K562 (cell line): ENCODE results near the gene LAMA5. TPM values are rescaled to one million over a fixed set of nuclear protein-coding genes. Genes with fewer than 3 reads are reported as not detected.
A peak's percentile ranks its signal among the peaks of the same experiment; 100 is the strongest.

Experiments
- ATF1 ChIP-seq, 2 experiments: fragments of 450-650 bp in 1 of 2; IDR thresholded peaks; 2 replicates each; pipeline ENCODE4 v1.6.1; 2016; ENCODE audit warnings: missing compliant biosample characterization in 1 of 2, missing genetic modification characterization in 1 of 2
- BHLHE40 ChIP-seq: IDR thresholded peaks from 2 replicates; pipeline ENCODE4 v1.6.1; 2011; ENCODE audit warnings: low read length, improper control_type of control experiment
- CTBP1 ChIP-seq: fragments of 450-650 bp; IDR thresholded peaks from 2 replicates; pipeline ENCODE4 v1.6.1; 2016; ENCODE audit warnings: borderline replicate concordance
- GTF2E2 ChIP-seq: fragments of 200-800 bp; sonication (Bioruptor generic); IDR thresholded peaks from 2 replicates; pipeline ENCODE4 v1.6.1; 2016; ENCODE audit warnings: missing genetic modification characterization, missing compliant biosample characterization
- JUND ChIP-seq, 2 experiments: IDR thresholded peaks; 2 replicates in 1 of 2; 3 replicates in 1 of 2; pipeline ENCODE4 v1.6.1; 2011; ENCODE audit warnings: borderline replicate concordance in 2 of 2, low read depth in 2 of 2, low read length in 2 of 2, improper control_type of control experiment in 1 of 2, missing biosample characterization in 1 of 2, missing genetic modification characterization in 1 of 2, missing genetic modification reagents in 1 of 2
- LEF1 ChIP-seq: fragments of 450-650 bp; IDR thresholded peaks from 2 replicates; pipeline ENCODE4 v1.6.1; 2016; ENCODE audit warnings: mild to moderate bottlenecking
- NBN ChIP-seq: fragments of 450-650 bp; IDR thresholded peaks from 2 replicates; pipeline ENCODE4 v1.6.1; 2016; ENCODE audit warnings: low read depth, mild to moderate bottlenecking
- SAFB2 ChIP-seq: fragments of 200-400 bp; formaldehyde crosslinking; IDR thresholded peaks from 2 replicates; pipeline ENCODE4 v1.6.1; 2018; ENCODE audit warnings: borderline replicate concordance, low read length, low read depth, moderate library complexity; ENCODE audit not compliant: severe bottlenecking
- SMAD3 ChIP-seq: fragments of 450-650 bp; formaldehyde crosslinking; conservative IDR thresholded peaks from 2 replicates; pipeline ENCODE4 v1.4.0; 2020; ENCODE audit warnings: mild to moderate bottlenecking
- ZNF184 ChIP-seq: sonication (generic); formaldehyde crosslinking; IDR thresholded peaks from 2 replicates; pipeline ENCODE4 v1.5.0; 2020; ENCODE audit warnings: missing genetic modification reagents
- ZNF263 ChIP-seq: sonication (generic); formaldehyde crosslinking; IDR thresholded peaks from 2 replicates; pipeline ENCODE4 v1.8.0; 2022; ENCODE audit warnings: mild to moderate bottlenecking, missing genetic modification reagents, borderline replicate concordance
- ZNF41 ChIP-seq: fragments of 250-450 bp; sonication (Bioruptor Pico); conservative IDR thresholded peaks from 2 replicates; pipeline ENCODE4 v1.4.0; 2020; ENCODE audit warnings: mild to moderate bottlenecking
- polyA plus RNA-seq, 8 experiments: library from polyadenylated mRNA; depleted of rRNA in 4 of 8; stranded (reverse) in 5 of 8; unstranded in 3 of 8; fragments of >200 nt; fragmentation: Nextera tagmentation in 2 of 8; fragmentation: Illumina TruSeq in 1 of 8; extraction: Ambion mirVana in 2 of 8; extraction: Trizol in 1 of 8; gene quantifications; 2 replicates each; pipeline versions ENCODE4 v1.2.1 to v1.2.3, GENCODE V29; 2011 to 2014; ENCODE audit warnings: inconsistent platforms in 1 of 8, missing spikeins in 1 of 8
- total RNA-seq, 7 experiments: library from RNA; depleted of rRNA in 6 of 7; stranded (reverse); fragments of >200 nt in 6 of 7; fragmentation: Illumina TruSeq in 2 of 7; extraction: Trizol in 2 of 7; gene quantifications; 2 replicates each; pipeline versions ENCODE4 v1.2.1 to v1.2.3, GENCODE V29; 2011 to 2021; ENCODE audit warnings: low replicate concordance in 1 of 7
- TF ChIP-seq, protein P1 (sequence below), 2 experiments: fragments of 450-650 bp; conservative IDR thresholded peaks; 2 replicates each; pipeline ENCODE4 v1.6.1; 2017; ENCODE audit warnings: mild to moderate bottlenecking in 2 of 2, moderate library complexity in 2 of 2
- TF ChIP-seq, protein P2 (sequence below), 2 experiments: fragments of 450-650 bp; formaldehyde crosslinking in 1 of 2; IDR thresholded peaks; 2 replicates each; pipeline versions ENCODE4 v1.4.0 to v1.6.1; 2014 to 2020; ENCODE audit warnings: mild to moderate bottlenecking in 2 of 2, borderline replicate concordance in 1 of 2, low read depth in 1 of 2
- TF ChIP-seq, protein P3 (sequence below): fragments of 450-650 bp; IDR thresholded peaks from 2 replicates; pipeline ENCODE4 v1.6.1; 2014; ENCODE audit warnings: low read depth, mild to moderate bottlenecking, moderate library complexity, borderline replicate concordance

The LAMA5 gene
- total and polyA plus RNA-seq, 9 of the 15 experiments (the other 6 are each of a cell fraction or from before 2014, with no cell fraction given) = 0.31 to 101 (median 7.8) TPM

DNA sequence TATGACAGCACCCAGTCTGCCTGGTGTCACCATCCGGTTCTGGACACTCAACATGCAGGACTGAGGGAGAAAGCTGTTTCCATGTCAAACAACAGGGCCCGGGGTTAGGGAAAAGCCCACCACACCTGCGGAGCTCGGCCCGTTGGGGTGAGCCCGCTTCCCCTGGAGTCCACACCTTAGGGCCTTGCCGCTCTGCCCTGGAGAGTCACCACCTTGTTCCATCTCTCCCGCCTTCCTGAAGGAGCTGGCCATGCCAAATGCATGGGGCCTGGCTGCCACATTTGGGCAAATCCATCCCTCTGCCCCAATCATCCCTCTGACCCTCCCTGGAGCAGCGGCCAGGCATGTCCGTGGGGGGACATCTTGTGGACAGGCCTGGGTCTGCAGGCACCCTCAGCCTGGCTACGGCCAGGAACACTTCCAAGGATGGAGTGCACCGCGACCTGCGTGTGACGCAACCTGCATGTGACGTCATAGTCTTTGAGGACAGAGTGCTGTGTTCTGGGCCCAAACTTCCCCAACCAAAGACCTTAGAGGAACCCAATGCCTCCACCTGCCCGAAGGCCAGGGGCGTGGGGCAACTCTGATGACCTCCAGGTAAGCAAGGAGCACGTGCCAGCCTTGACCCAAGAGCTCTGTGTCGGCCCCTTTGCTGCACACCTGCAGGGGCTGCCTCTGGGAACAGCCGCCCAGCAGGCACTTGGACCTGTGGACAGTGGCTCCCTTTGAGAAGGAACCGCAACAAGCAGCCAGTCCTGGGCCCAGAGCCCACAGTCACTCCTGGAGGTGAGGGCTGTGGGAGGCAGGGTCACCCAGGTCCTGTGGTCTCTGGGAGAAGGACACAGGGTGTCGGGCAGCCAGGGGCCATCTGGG is 38.2 kb upstream of the LAMA5 start (continued):
- TF ChIP-seq, protein P1, sequence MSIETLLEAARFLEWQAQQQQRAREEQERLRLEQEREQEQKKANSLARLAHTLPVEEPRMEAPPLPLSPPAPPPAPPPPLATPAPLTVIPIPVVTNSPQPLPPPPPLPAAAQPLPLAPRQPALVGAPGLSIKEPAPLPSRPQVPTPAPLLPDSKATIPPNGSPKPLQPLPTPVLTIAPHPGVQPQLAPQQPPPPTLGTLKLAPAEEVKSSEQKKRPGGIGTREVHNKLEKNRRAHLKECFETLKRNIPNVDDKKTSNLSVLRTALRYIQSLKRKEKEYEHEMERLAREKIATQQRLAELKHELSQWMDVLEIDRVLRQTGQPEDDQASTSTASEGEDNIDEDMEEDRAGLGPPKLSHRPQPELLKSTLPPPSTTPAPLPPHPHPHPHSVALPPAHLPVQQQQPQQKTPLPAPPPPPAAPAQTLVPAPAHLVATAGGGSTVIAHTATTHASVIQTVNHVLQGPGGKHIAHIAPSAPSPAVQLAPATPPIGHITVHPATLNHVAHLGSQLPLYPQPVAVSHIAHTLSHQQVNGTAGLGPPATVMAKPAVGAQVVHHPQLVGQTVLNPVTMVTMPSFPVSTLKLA (conservative IDR thresholded peaks at IDR 0.05) = no peak
- no peak for TF ChIP-seq NBN
- TF ChIP-seq SAFB2 = no peak
- TF ChIP-seq GTF2E2 (tag) = no peak
- no peak for TF ChIP-seq SMAD3 (CRISPR knock-in tag)
- 0 out of 2 replicates have a peak, but pooled peaks have one; percentile 31 for TF ChIP-seq ZNF263
- peak; percentile 72 for TF ChIP-seq JUND (IDR thresholded peaks at IDR 0.05; ENCODE audit: borderline replicate concordance, low read depth, low read length)
- no peak; the same call in 2 of the 3 replicates for TF ChIP-seq JUND (tag; IDR thresholded peaks at IDR 0.05; ENCODE audit: borderline replicate concordance, low read depth, low read length)
- TF ChIP-seq CTBP1 = peak; percentile 46; the same call in 1 of the 2 replicates
- no peak for TF ChIP-seq ZNF41
- no peak for TF ChIP-seq LEF1
- no peak for TF ChIP-seq ZNF184 (CRISPR knock-in tag)
- TF ChIP-seq, protein P2, sequence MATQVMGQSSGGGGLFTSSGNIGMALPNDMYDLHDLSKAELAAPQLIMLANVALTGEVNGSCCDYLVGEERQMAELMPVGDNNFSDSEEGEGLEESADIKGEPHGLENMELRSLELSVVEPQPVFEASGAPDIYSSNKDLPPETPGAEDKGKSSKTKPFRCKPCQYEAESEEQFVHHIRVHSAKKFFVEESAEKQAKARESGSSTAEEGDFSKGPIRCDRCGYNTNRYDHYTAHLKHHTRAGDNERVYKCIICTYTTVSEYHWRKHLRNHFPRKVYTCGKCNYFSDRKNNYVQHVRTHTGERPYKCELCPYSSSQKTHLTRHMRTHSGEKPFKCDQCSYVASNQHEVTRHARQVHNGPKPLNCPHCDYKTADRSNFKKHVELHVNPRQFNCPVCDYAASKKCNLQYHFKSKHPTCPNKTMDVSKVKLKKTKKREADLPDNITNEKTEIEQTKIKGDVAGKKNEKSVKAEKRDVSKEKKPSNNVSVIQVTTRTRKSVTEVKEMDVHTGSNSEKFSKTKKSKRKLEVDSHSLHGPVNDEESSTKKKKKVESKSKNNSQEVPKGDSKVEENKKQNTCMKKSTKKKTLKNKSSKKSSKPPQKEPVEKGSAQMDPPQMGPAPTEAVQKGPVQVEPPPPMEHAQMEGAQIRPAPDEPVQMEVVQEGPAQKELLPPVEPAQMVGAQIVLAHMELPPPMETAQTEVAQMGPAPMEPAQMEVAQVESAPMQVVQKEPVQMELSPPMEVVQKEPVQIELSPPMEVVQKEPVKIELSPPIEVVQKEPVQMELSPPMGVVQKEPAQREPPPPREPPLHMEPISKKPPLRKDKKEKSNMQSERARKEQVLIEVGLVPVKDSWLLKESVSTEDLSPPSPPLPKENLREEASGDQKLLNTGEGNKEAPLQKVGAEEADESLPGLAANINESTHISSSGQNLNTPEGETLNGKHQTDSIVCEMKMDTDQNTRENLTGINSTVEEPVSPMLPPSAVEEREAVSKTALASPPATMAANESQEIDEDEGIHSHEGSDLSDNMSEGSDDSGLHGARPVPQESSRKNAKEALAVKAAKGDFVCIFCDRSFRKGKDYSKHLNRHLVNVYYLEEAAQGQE (IDR thresholded peaks at IDR 0.05; ENCODE audit: borderline replicate concordance) = peak; percentile 24; the same call in 1 of the 2 replicates
- TF ChIP-seq, protein P2 (CRISPR knock-in tag; IDR thresholded peaks at IDR 0.05; ENCODE audit: low read depth) = no peak
- TF ChIP-seq ATF1 (CRISPR knock-in tag; IDR thresholded peaks at IDR 0.05) = no peak
- TF ChIP-seq ATF1 (tag; IDR thresholded peaks at IDR 0.05) = peak; percentile 84
- 0 out of 2 replicates have a peak, but pooled peaks have one; percentile 19 for TF ChIP-seq BHLHE40
- TF ChIP-seq, protein P3, sequence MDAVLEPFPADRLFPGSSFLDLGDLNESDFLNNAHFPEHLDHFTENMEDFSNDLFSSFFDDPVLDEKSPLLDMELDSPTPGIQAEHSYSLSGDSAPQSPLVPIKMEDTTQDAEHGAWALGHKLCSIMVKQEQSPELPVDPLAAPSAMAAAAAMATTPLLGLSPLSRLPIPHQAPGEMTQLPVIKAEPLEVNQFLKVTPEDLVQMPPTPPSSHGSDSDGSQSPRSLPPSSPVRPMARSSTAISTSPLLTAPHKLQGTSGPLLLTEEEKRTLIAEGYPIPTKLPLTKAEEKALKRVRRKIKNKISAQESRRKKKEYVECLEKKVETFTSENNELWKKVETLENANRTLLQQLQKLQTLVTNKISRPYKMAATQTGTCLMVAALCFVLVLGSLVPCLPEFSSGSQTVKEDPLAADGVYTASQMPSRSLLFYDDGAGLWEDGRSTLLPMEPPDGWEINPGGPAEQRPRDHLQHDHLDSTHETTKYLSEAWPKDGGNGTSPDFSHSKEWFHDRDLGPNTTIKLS = no peak
